Sigmoid colon (tissue), 7 donors: ENCODE data around the gene ENTPD5. TPM values are rescaled to one million over a fixed set of nuclear protein-coding genes. Genes with fewer than 3 reads are reported as not detected.
A peak's percentile ranks its signal among the peaks of the same experiment; 100 is the strongest.

Experiments
- DNase-seq: peaks from one replicate; pipeline ENCODE4 v3.0.0-alpha.2; 2019
- H3K27ac ChIP-seq, 4 donors: fragments of 200-600 bp; sonication (generic); one replicate each; pipeline ENCODE4 v1.5.1; 2016 to 2019; ENCODE audit warnings: mild to moderate bottlenecking in 1 of 4
- H3K27me3 ChIP-seq, 3 donors: fragments of 200-600 bp; sonication (generic); one replicate each; pipeline ENCODE4 v1.5.1; 2019; ENCODE audit warnings: mild to moderate bottlenecking in 1 of 3
- H3K36me3 ChIP-seq, 4 donors: fragments of 200-600 bp; sonication (generic); one replicate each; pipeline ENCODE4 v1.5.1; 2016 to 2019
- H3K4me1 ChIP-seq, 4 donors: fragments of 200-600 bp; sonication (generic); one replicate each; pipeline ENCODE4 v1.5.1; 2017 to 2019
- H3K4me3 ChIP-seq, 4 donors: fragments of 200-600 bp; sonication (generic); one replicate each; pipeline ENCODE4 v1.5.1; 2017 to 2019; ENCODE audit warnings: mild to moderate bottlenecking in 2 of 4, moderate library complexity in 1 of 4
- H3K9me3 ChIP-seq, 4 donors: fragments of 200-600 bp in 3 of 4; sonication (generic) in 3 of 4; one replicate each; pipeline versions ENCODE4 v1.5.1 to v1.6.1; 2013 to 2019
- EP300 ChIP-seq, 4 donors: sonication (generic); formaldehyde crosslinking; IDR thresholded peaks; one replicate each; pipeline ENCODE4 v1.6.1; 2017; ENCODE audit warnings: antibody characterized with exemption in 4 of 4
- POLR2A ChIP-seq, 2 donors: fragments of 450-650 bp; IDR thresholded peaks; one replicate each; pipeline ENCODE4 v1.6.1; 2016; ENCODE audit warnings: antibody characterized with exemption in 2 of 2, mild to moderate bottlenecking in 2 of 2, moderate library complexity in 2 of 2
- POLR2AphosphoS5 ChIP-seq, 4 donors: sonication (generic); formaldehyde crosslinking; IDR thresholded peaks; one replicate each; pipeline ENCODE4 v1.6.1; 2017; ENCODE audit warnings: antibody characterized with exemption in 4 of 4
- WGBS, 2 donors: extraction: QIAGEN DNeasy Blood & Tissue Kit; methylation state at CpG; one replicate each; pipeline ENCODE4 v1.1.7; 2013; 5-methylcytosine and 5-hydroxymethylcytosine counted together
- intact Hi-C: fragments of 100-400 bp; cut with DNase I; formaldehyde crosslinking; loops from one replicate; pipeline ENCODE4 v1.15.1; 2023
- polyA plus RNA-seq, 3 donors: library from polyadenylated mRNA; stranded (reverse); fragments of 200-250 nt; gene quantifications; one replicate each; pipeline ENCODE4 v1.2.3, GENCODE V29; 2013
- total RNA-seq, 4 donors: library from RNA; depleted of rRNA; stranded (reverse); fragments of >200 nt; gene quantifications; one replicate each; pipeline ENCODE4 v1.1.0, GENCODE V29; 2016
- TF ChIP-seq, protein P1 (sequence below), 4 experiments: fragments of 450-650 bp in 3 of 4; fragments of 200-600 bp in 1 of 4; IDR thresholded peaks; one replicate each; pipeline ENCODE4 v1.5.1; 2016 to 2019; ENCODE audit warnings: antibody characterized with exemption in 4 of 4, mild to moderate bottlenecking in 3 of 4, moderate library complexity in 2 of 4
- donor health status: healthy with polysubstance abuse.
- donor health status: Bipolar disorder and iron deficiency.
- donor health status: healthy.

Gene ENTPD5
- total and polyA plus RNA-seq, 7 donors = 8.0 to 35.5 (median 11.1) TPM

- no peak for DNase-seq
- no peak overlapping the region for H3K27ac ChIP-seq
- H3K4me1 ChIP-seq = peaks cover 0 to 19% (median 15%) of the 10 kb centered on the region in 4 donors
- intact Hi-C loops = no loop called here
- H3K36me3 ChIP-seq = no peaks in the 10 kb centered on the region
- H3K27me3 ChIP-seq = no peaks in the 10 kb centered on the region
- no peaks in the 10 kb centered on the region for H3K9me3 ChIP-seq
- 95% methylated on average over 4 of the region's 4 CpGs for WGBS, 2 donors
- no peak overlapping the region for H3K4me3 ChIP-seq
- TF ChIP-seq POLR2AphosphoS5 (IDR thresholded peaks at IDR 0.05) = no peak
- no peak for TF ChIP-seq EP300 (IDR thresholded peaks at IDR 0.05)
- no peak for TF ChIP-seq POLR2A (IDR thresholded peaks at IDR 0.05)
- TF ChIP-seq, protein P1, sequence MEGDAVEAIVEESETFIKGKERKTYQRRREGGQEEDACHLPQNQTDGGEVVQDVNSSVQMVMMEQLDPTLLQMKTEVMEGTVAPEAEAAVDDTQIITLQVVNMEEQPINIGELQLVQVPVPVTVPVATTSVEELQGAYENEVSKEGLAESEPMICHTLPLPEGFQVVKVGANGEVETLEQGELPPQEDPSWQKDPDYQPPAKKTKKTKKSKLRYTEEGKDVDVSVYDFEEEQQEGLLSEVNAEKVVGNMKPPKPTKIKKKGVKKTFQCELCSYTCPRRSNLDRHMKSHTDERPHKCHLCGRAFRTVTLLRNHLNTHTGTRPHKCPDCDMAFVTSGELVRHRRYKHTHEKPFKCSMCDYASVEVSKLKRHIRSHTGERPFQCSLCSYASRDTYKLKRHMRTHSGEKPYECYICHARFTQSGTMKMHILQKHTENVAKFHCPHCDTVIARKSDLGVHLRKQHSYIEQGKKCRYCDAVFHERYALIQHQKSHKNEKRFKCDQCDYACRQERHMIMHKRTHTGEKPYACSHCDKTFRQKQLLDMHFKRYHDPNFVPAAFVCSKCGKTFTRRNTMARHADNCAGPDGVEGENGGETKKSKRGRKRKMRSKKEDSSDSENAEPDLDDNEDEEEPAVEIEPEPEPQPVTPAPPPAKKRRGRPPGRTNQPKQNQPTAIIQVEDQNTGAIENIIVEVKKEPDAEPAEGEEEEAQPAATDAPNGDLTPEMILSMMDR (IDR thresholded peaks at IDR 0.05) = no peak
These were observed 3.3 kb upstream of the ENTPD5 start for GRCh38 chr14:74022346-74022745.

- Histone ChIP-seq H3K36me3 (no peaks in the 10 kb centered on the region), H3K4me1 (peaks cover 0 to 19% (median 15%) of the 10 kb centered on the region in 4 donors), H3K27me3 (no peaks in the 10 kb centered on the region), H3K9me3 (no peaks in the 10 kb centered on the region), H3K4me3 (peak overlapping the region; percentile 66 to 98 (median 89)), H3K27ac (peak overlapping the region; percentile 96 to 98 (median 98))
- WGBS, 2 donors = 7 to 9% methylated on average over 21 of the region's 21 CpGs
- DNase-seq = no peak
- TF ChIP-seq POLR2AphosphoS5 (IDR thresholded peaks at IDR 0.05) (peak in 1 of 4 donors; percentile 45), EP300 (IDR thresholded peaks at IDR 0.05) (peak in 1 of 4 donors; percentile 30), POLR2A (IDR thresholded peaks at IDR 0.05) (no peak)
- TF ChIP-seq, protein P1 (IDR thresholded peaks at IDR 0.05) = no peak
- intact Hi-C loops = loop anchor here (2.0 to 10.0 kb wide), 2 partner anchors 65 to 135 kb away; partner anchors contain the start of genes ALDH6A1, LIN52 and ZNF410
These were observed 485 bp upstream of the ENTPD5 start for GRCh38 chr14:74019408-74020137.

DNA sequence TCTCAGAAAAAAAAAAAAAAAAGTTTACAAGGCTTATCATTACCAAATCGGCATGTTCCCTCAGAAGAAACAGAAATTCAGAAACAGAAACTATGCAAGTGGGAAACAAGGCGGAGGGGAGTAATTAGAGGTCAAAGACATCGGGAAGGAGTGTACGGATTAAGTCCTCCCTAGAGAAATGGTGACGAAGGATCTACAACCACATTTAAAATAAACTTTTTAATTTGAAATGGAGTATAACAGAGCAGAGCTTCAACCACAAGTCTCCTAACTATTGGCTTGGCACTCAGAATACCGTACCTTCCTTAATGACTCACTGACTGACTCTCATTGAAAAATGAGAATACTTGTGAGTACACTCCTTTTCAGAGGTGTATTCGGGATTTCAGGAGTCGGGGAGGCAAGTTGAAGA is 908 bp downstream of the ENTPD5 start:
- Histone ChIP-seq H3K36me3 (no peaks in the 10 kb centered on the region), H3K27ac (peak overlapping the region; percentile 96 to 98 (median 98)), H3K4me3 (peak overlapping the region; percentile 83 to 98 (median 91)), H3K4me1 (peaks cover 0 to 19% (median 15%) of the 10 kb centered on the region in 4 donors), H3K9me3 (no peaks in the 10 kb centered on the region), H3K27me3 (no peaks in the 10 kb centered on the region)
- WGBS, 2 donors = 1 to 7% methylated on average over 8 of the region's 8 CpGs
- no peak for DNase-seq
- intact Hi-C loops = loop anchor here (1.0 to 10.0 kb wide), 2 partner anchors 68 to 133 kb away; partner anchors contain the start of genes COQ6, FAM161B and ZNF410
- no peak for TF ChIP-seq POLR2AphosphoS5 (IDR thresholded peaks at IDR 0.05)
- TF ChIP-seq EP300 (IDR thresholded peaks at IDR 0.05) = no peak
- TF ChIP-seq POLR2A (IDR thresholded peaks at IDR 0.05) = no peak

DNA sequence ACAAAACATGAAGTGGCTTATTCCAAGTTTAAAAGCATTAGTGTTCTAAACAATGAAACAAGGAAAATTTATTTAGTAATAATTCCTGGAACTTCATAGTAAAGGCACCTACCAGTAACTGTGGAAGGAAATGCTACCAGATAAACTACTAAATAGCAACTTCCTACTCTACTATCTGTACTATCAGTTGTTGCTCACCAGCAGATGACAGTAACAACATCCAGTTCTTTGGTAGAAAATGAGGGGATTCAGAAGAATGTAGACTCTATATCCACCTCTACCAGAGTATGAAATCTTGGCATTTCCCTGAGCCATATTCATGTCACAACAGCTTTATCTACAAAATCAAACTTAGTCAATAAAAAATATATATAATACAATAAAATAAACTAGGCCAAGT is 3.1 kb downstream of the ENTPD5 start:
- H3K27me3 ChIP-seq = no peaks in the 10 kb centered on the region
- DNase-seq = no peak
- TF ChIP-seq, protein P1 (IDR thresholded peaks at IDR 0.05) = no peak
- no peak for TF ChIP-seq POLR2AphosphoS5 (IDR thresholded peaks at IDR 0.05)
- no peak for TF ChIP-seq EP300 (IDR thresholded peaks at IDR 0.05)
- no peak for TF ChIP-seq POLR2A (IDR thresholded peaks at IDR 0.05)
- no peak overlapping the region for H3K4me3 ChIP-seq
- intact Hi-C loops = loop anchor here (10.0 kb wide), 1 partner anchor 131 kb away; the partner anchor contains the start of gene ZNF410
- H3K9me3 ChIP-seq = no peaks in the 10 kb centered on the region
- no peak overlapping the region for H3K27ac ChIP-seq
- peaks cover 0 to 19% (median 15%) of the 10 kb centered on the region in 4 donors for H3K4me1 ChIP-seq
- no peaks in the 10 kb centered on the region for H3K36me3 ChIP-seq

DNA sequence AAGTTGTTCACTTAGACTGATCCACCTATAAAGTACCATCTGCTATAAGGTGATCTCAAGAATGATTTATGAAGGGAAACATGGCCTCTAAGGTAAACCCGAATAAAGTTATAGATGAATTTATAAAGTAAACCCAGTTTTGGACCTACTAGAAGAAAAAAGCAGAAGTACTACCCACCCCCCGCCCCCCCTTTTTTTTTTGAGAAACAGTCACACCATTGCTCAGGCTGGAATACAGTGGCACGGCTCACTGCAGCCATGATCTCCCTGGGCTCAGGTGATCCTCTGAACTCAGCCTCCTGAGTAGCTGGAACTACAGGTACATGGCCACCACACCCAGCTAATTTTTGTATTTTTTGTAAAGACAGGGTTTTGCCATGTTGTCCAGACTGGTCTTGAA is 3.9 kb downstream of the ENTPD5 start:
- no peaks in the 10 kb centered on the region for H3K36me3 ChIP-seq
- intact Hi-C loops = loop anchor here (10.0 kb wide), 1 partner anchor 130 kb away; the partner anchor contains the start of gene ZNF410
- 66 to 78% methylated on average over 3 of the region's 3 CpGs for WGBS, 2 donors
- no peak for TF ChIP-seq POLR2AphosphoS5 (IDR thresholded peaks at IDR 0.05)
- TF ChIP-seq, protein P1 (IDR thresholded peaks at IDR 0.05) = no peak
- no peak for TF ChIP-seq POLR2A (IDR thresholded peaks at IDR 0.05)
- no peak for TF ChIP-seq EP300 (IDR thresholded peaks at IDR 0.05)
- H3K4me1 ChIP-seq = peaks cover 0 to 18% (median 14%) of the 10 kb centered on the region in 4 donors
- H3K27me3 ChIP-seq = no peaks in the 10 kb centered on the region
- no peak for DNase-seq
- H3K27ac ChIP-seq = no peak overlapping the region
- no peak overlapping the region for H3K4me3 ChIP-seq
- no peaks in the 10 kb centered on the region for H3K9me3 ChIP-seq
